Vagina (tissue), 2 donors: ENCODE results near the gene TCTN3. TPM values are rescaled to one million over a fixed set of nuclear protein-coding genes. Genes with fewer than 3 reads are reported as not detected.

ENCODE experiments used
- DNase-seq, 2 donors: peaks; one replicate each; pipeline ENCODE4 v3.0.0-alpha.2; 2017; ENCODE audit errors: extremely low spot score in 2 of 2
- H3K27ac ChIP-seq: fragments of 200-600 bp; sonication (generic); one replicate; pipeline ENCODE4 v1.5.1; 2019
- H3K27me3 ChIP-seq: fragments of 200-600 bp; sonication (generic); one replicate; pipeline ENCODE4 v1.5.1; 2019
- H3K36me3 ChIP-seq, 2 donors: fragments of 200-600 bp; sonication (generic); one replicate each; pipeline ENCODE4 v1.5.1; 2017 to 2019
- H3K4me1 ChIP-seq: fragments of 200-600 bp; sonication (generic); one replicate; pipeline ENCODE4 v1.5.1; 2019
- H3K4me3 ChIP-seq, 2 donors: fragments of 200-600 bp; sonication (generic); 1 replicate in 1 of 2; 2 replicates in 1 of 2; pipeline ENCODE4 v1.5.1; 2016 to 2019
- H3K9me3 ChIP-seq: fragments of 200-600 bp; sonication (generic); one replicate; pipeline ENCODE4 v1.5.1; 2019
- CTCF ChIP-seq, 3 experiments: fragments of 450-650 bp in 2 of 3; fragments of 200-600 bp in 1 of 3; sonication (generic) in 1 of 3; IDR thresholded peaks; one replicate each; pipeline ENCODE4 v1.5.1; 2017 to 2019; ENCODE audit warnings: antibody characterized with exemption in 3 of 3, mild to moderate bottlenecking in 2 of 3, moderate library complexity in 2 of 3
- POLR2A ChIP-seq, 2 donors: fragments of 450-650 bp; IDR thresholded peaks; one replicate each; pipeline ENCODE4 v1.6.1; 2017; ENCODE audit warnings: antibody characterized with exemption in 2 of 2, mild to moderate bottlenecking in 2 of 2, moderate library complexity in 2 of 2
- POLR2AphosphoS5 ChIP-seq, 2 donors: sonication (generic); formaldehyde crosslinking; IDR thresholded peaks; one replicate each; pipeline ENCODE4 v1.9.0; 2017; ENCODE audit warnings: antibody characterized with exemption in 2 of 2, mild to moderate bottlenecking in 2 of 2, low read depth in 1 of 2; ENCODE audit not compliant: insufficient read depth in 1 of 2
- intact Hi-C: fragments of 100-400 bp; cut with DNase I; formaldehyde crosslinking; loops from one replicate; pipeline ENCODE4 v1.15.1; 2023
- total RNA-seq: library from RNA; depleted of rRNA; stranded (reverse); fragments of >200 nt; gene quantifications from one replicate; pipeline ENCODE4 v1.2.3, GENCODE V29; 2016

TCTN3 gene
- total RNA-seq, 1 donor from 2014 or later, result 15.2 TPM

GRCh38 chr10:95716866-95717265 is 23.1 kb upstream of the TCTN3 start:
- TF ChIP-seq CTCF (IDR thresholded peaks at IDR 0.05) (no peak), POLR2A (IDR thresholded peaks at IDR 0.05) (no peak), POLR2AphosphoS5 (IDR thresholded peaks at IDR 0.05; ENCODE audit: insufficient read depth in 1 of 2, low read depth in 1 of 2) (no peak)
- Histone ChIP-seq H3K9me3 (no peaks in the 10 kb centered on the region), H3K36me3 (no peaks in the 10 kb centered on the region), H3K4me1 (no peaks in the 10 kb centered on the region), H3K27me3 (no peaks in the 10 kb centered on the region), H3K27ac (no peak overlapping the region), H3K4me3 (no peak overlapping the region)
- intact Hi-C loops, result no loop called here
- DNase-seq, result no peak

- Histone ChIP-seq H3K9me3 (no peaks in the 10 kb centered on the region), H3K4me1 (no peaks in the 10 kb centered on the region), H3K4me3 (no peak overlapping the region), H3K36me3 (no peaks in the 10 kb centered on the region), H3K27me3 (no peaks in the 10 kb centered on the region), H3K27ac (no peak overlapping the region)
- no peak for DNase-seq
- intact Hi-C loops, result no loop called here
- no peak for TF ChIP-seq POLR2A (IDR thresholded peaks at IDR 0.05)
- TF ChIP-seq CTCF (IDR thresholded peaks at IDR 0.05), result no peak
- no peak for TF ChIP-seq POLR2AphosphoS5 (IDR thresholded peaks at IDR 0.05; ENCODE audit: insufficient read depth in 1 of 2, low read depth in 1 of 2)
Measured at GRCh38 chr10:95716466-95716865, 22.7 kb upstream of the TCTN3 start.

- Histone ChIP-seq H3K4me1 (no peaks in the 10 kb centered on the region), H3K27me3 (no peaks in the 10 kb centered on the region), H3K27ac (no peak overlapping the region), H3K9me3 (no peaks in the 10 kb centered on the region), H3K36me3 (no peaks in the 10 kb centered on the region), H3K4me3 (no peak overlapping the region)
- intact Hi-C loops, result no loop called here
- no peak for DNase-seq
- TF ChIP-seq POLR2A (IDR thresholded peaks at IDR 0.05) (no peak), CTCF (IDR thresholded peaks at IDR 0.05) (no peak), POLR2AphosphoS5 (IDR thresholded peaks at IDR 0.05; ENCODE audit: insufficient read depth in 1 of 2, low read depth in 1 of 2) (no peak)
Measured at GRCh38 chr10:95711492-95711891, 17.8 kb upstream of the TCTN3 start.

- H3K27me3 ChIP-seq, result no peaks in the 10 kb centered on the region
- no peak for DNase-seq
- H3K36me3 ChIP-seq, result no peaks in the 10 kb centered on the region
- no peak overlapping the region for H3K27ac ChIP-seq
- H3K4me1 ChIP-seq, result no peaks in the 10 kb centered on the region
- TF ChIP-seq CTCF (IDR thresholded peaks at IDR 0.05), result no peak
- TF ChIP-seq POLR2A (IDR thresholded peaks at IDR 0.05), result no peak
- TF ChIP-seq POLR2AphosphoS5 (IDR thresholded peaks at IDR 0.05; ENCODE audit: insufficient read depth in 1 of 2, low read depth in 1 of 2), result no peak
- intact Hi-C loops, result no loop called here
- no peak overlapping the region for H3K4me3 ChIP-seq
- H3K9me3 ChIP-seq, result no peaks in the 10 kb centered on the region
Measured at GRCh38 chr10:95706990-95707389, 13.3 kb upstream of the TCTN3 start.

- Histone ChIP-seq H3K36me3 (no peaks in the 10 kb centered on the region), H3K27me3 (no peaks in the 10 kb centered on the region), H3K9me3 (no peaks in the 10 kb centered on the region), H3K27ac (no peak overlapping the region), H3K4me3 (no peak overlapping the region), H3K4me1 (no peaks in the 10 kb centered on the region)
- no peak for TF ChIP-seq POLR2AphosphoS5 (IDR thresholded peaks at IDR 0.05; ENCODE audit: insufficient read depth in 1 of 2, low read depth in 1 of 2)
- no peak for TF ChIP-seq POLR2A (IDR thresholded peaks at IDR 0.05)
- TF ChIP-seq CTCF (IDR thresholded peaks at IDR 0.05), result no peak
- no peak for DNase-seq
- intact Hi-C loops, result no loop called here
Measured at GRCh38 chr10:95706573-95706972, 12.8 kb upstream of the TCTN3 start.
